Inflammatory macrophage (primary cell): ENCODE measurements around the gene HHAT.

Source experiments
- DNase-seq, 2 donors: peaks; one replicate each; pipeline ENCODE4 v3.0.0-alpha.2; 2020 to 2022

Gene HHAT

GRCh38 chr1:210557426-210558077 lies 228.8 kb downstream of the HHAT start:
- no peak for DNase-seq

- DNase-seq: no peak
Measured at GRCh38 chr1:210558302-210558701, 229.6 kb downstream of the HHAT start.

GRCh38 chr1:210565306-210565705 lies 236.6 kb downstream of the HHAT start:
- no peak for DNase-seq

GRCh38 chr1:210568631-210569030 lies 239.9 kb downstream of the HHAT start:
- no peak for DNase-seq

- no peak for DNase-seq
Measured at GRCh38 chr1:210570116-210570515, 241.4 kb downstream of the HHAT start.

GRCh38 chr1:210571356-210572284 lies 242.9 kb downstream of the HHAT start:
- DNase-seq: no peak

- DNase-seq: no peak
Measured at GRCh38 chr1:210573141-210573540, 244.4 kb downstream of the HHAT start.

- no peak for DNase-seq
Measured at GRCh38 chr1:210582205-210582970, 253.7 kb downstream of the HHAT start.

- DNase-seq: peak; percentile 52 to 67
Measured at GRCh38 chr1:210584439-210585113, 255.9 kb downstream of the HHAT start.

- no peak for DNase-seq
Measured at GRCh38 chr1:210586771-210587170, 258.1 kb downstream of the HHAT start.

- no peak for DNase-seq
Measured at GRCh38 chr1:210587566-210587965, 258.9 kb downstream of the HHAT start.

GRCh38 chr1:210588357-210588756 lies 259.7 kb downstream of the HHAT start:
- DNase-seq: no peak

- DNase-seq: no peak
Measured at GRCh38 chr1:210588946-210589345, 260.2 kb downstream of the HHAT start.

- no peak for DNase-seq
Measured at GRCh38 chr1:210591214-210591613, 262.5 kb downstream of the HHAT start.

GRCh38 chr1:210594605-210595004 lies 265.9 kb downstream of the HHAT start:
- DNase-seq: no peak

- DNase-seq: no peak
Measured at GRCh38 chr1:210596641-210597040, 267.9 kb downstream of the HHAT start.

- DNase-seq: peak; percentile 52 to 71
Measured at GRCh38 chr1:210597555-210598134, 268.9 kb downstream of the HHAT start.

- peak; percentile 44 to 61 for DNase-seq
Measured at GRCh38 chr1:210598135-210598652, 269.5 kb downstream of the HHAT start.

- no peak for DNase-seq
Measured at GRCh38 chr1:210600421-210601159, 271.9 kb downstream of the HHAT start.

GRCh38 chr1:210603123-210603522 lies 274.4 kb downstream of the HHAT start:
- no peak for DNase-seq

- no peak for DNase-seq
Measured at GRCh38 chr1:210605099-210605498, 276.4 kb downstream of the HHAT start.
